Loucy (cell line): ENCODE measurements around the gene SEC22C.

Experiments
- CTCF ChIP-seq: fragments of 200-600 bp; sonication (generic); conservative IDR thresholded peaks from 2 replicates; pipeline ENCODE4 v1.5.1; 2014; ENCODE audit warnings: mild to moderate bottlenecking, antibody characterized with exemption, low read length
- EZH2phosphoT487 ChIP-seq: fragments of 200-600 bp; IDR thresholded peaks from 2 replicates; pipeline ENCODE4 v1.6.1; 2018; ENCODE audit warnings: antibody characterized with exemption, mild to moderate bottlenecking, moderate library complexity, borderline replicate concordance

- TF ChIP-seq CTCF = no peak
- TF ChIP-seq EZH2phosphoT487 = no peak
These were observed 64.7 kb downstream of the SEC22C start for GRCh38 chr3:42517117-42517516.
